OCI-LY1 (cell line): ENCODE results near the gene CHN2.

Experiments used
- H2AFZ ChIP-seq: fragments of 200-600 bp; sonication (generic), shearing (Covaris generic); 2 replicates; pipeline ENCODE4 v1.6.0; 2014; ENCODE audit warnings: antibody characterized with exemption, mild to moderate bottlenecking, low read length
- H3F3A ChIP-seq: fragments of 200-600 bp; sonication (generic), shearing (Covaris generic); 2 replicates; pipeline ENCODE4 v1.6.0; 2014; ENCODE audit warnings: mild to moderate bottlenecking, antibody characterized with exemption, low read length, moderate library complexity; ENCODE audit not compliant: insufficient read depth
- H3K27ac ChIP-seq: fragments of 200-600 bp; sonication (generic); 2 replicates; pipeline ENCODE4 v1.5.1; 2014; ENCODE audit warnings: low read length, mixed run types, mild to moderate bottlenecking, low read depth; ENCODE audit not compliant: poor library complexity, severe bottlenecking
- H3K27me3 ChIP-seq: fragments of 200-600 bp; sonication (generic); 2 replicates; pipeline ENCODE4 v1.6.0; 2014; ENCODE audit warnings: antibody characterized with exemption, mild to moderate bottlenecking, low read length, moderate library complexity; ENCODE audit not compliant: insufficient read depth
- H3K36me3 ChIP-seq: fragments of 200-600 bp; sonication (generic); 2 replicates; pipeline ENCODE4 v1.6.1; 2014; ENCODE audit warnings: mild to moderate bottlenecking, antibody characterized with exemption, low read length, moderate library complexity, mixed read lengths; ENCODE audit not compliant: insufficient read depth
- H3K4me1 ChIP-seq: fragments of 200-600 bp; sonication (generic); 2 replicates; pipeline ENCODE4 v1.5.1; 2014; ENCODE audit warnings: mild to moderate bottlenecking, low read length, moderate library complexity; ENCODE audit not compliant: insufficient read depth, severe bottlenecking
- H3K4me2 ChIP-seq: fragments of 200-600 bp; sonication (generic), shearing (Covaris generic); 2 replicates; pipeline ENCODE4 v1.6.1; 2014; ENCODE audit warnings: low read length
- H3K4me3 ChIP-seq: fragments of 200-600 bp; sonication (generic); 2 replicates; pipeline ENCODE4 v1.5.1; 2014; ENCODE audit warnings: low read length, low read depth, mild to moderate bottlenecking, mixed read lengths; ENCODE audit not compliant: poor library complexity, severe bottlenecking
- H3K79me2 ChIP-seq: fragments of 200-600 bp; shearing (Covaris generic); 2 replicates; pipeline ENCODE4 v1.6.1; 2016; ENCODE audit warnings: mixed run types, low read length, mixed read lengths; ENCODE audit not compliant: insufficient read depth
- H3K9ac ChIP-seq: fragments of 200-600 bp; sonication (generic), shearing (Covaris generic); 2 replicates; pipeline ENCODE4 v1.6.1; 2014; ENCODE audit warnings: mild to moderate bottlenecking, low read length, mixed read lengths
- H3K9me2 ChIP-seq: fragments of 200-600 bp; sonication (generic), shearing (Covaris generic); 2 replicates; pipeline ENCODE4 v1.6.1; 2014; ENCODE audit warnings: low read depth, mild to moderate bottlenecking, low read length, mixed read lengths
- H3K9me3 ChIP-seq: fragments of 200-600 bp; shearing (Covaris generic); 2 replicates; pipeline ENCODE4 v1.6.1; 2014; ENCODE audit warnings: low read length, mixed read lengths
- H4K20me1 ChIP-seq: fragments of 200-600 bp; sonication (generic), shearing (Covaris generic); 2 replicates; pipeline ENCODE4 v1.6.0; 2016; ENCODE audit warnings: mild to moderate bottlenecking, low read length; ENCODE audit not compliant: insufficient read depth
- EZH2 ChIP-seq: fragments of 200-600 bp; sonication (generic), shearing (Covaris generic); IDR thresholded peaks from 2 replicates; pipeline ENCODE4 v1.8.0; 2017; ENCODE audit warnings: borderline replicate concordance, mixed run types, mild to moderate bottlenecking, antibody characterized with exemption, low read length, moderate library complexity, mixed read lengths
- TF ChIP-seq, protein P1 (sequence below): fragments of 200-600 bp; sonication (generic), shearing (Covaris generic); IDR thresholded peaks from 2 replicates; pipeline ENCODE4 v1.5.1; 2017; ENCODE audit warnings: mild to moderate bottlenecking, antibody characterized with exemption, low read length, moderate library complexity, mixed read lengths

The CHN2 gene

DNA sequence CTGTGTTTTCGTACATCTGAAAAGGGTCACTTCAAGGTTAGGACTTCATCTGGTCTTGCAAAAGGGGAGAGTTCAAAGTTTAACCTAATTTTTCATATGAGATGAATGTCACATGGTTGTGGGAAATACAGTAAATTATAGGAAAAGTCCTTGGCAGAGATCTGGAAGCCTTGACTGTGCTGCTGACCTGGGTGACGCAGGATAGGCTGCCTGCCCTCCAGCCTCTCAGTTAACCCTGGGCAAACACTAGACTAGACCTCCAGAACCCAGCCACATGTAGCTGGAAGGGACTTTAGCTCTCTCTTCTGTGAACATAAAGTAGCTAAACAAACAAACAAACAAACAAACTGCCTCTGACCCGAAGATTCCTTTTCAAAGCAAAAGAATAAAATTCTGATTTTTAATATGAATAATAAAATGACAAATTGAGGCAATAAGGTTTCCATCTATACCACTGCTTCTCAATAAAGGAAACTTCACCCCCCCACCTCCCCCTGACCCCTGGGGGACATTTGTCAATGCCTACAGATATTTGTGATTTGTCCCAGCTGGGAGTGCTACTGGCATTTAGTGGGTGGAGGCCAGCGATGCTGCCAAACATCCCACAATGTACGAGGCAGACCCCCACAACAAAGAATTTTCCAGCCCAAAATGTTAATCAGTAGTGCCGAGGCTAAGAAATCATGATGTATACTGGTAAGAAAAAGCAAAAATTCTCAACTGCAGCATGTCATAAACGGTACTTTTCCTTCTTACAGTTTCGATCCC lies 293.8 kb downstream of the CHN2 start:
- Histone ChIP-seq H3K4me3 (no peak overlapping the region), H4K20me1 (no peaks in the 10 kb centered on the region), H3K4me2 (no peak overlapping the region), H3K79me2 (no peaks in the 10 kb centered on the region), H3K9me2 (no peaks in the 10 kb centered on the region), H3K27me3 (no peaks in the 10 kb centered on the region), H3K36me3 (no peaks in the 10 kb centered on the region), H3K27ac (no peak overlapping the region), H3K4me1 (no peaks in the 10 kb centered on the region), H3K9ac (no peak overlapping the region), H3F3A (no peaks in the 10 kb centered on the region), H3K9me3 (no peaks in the 10 kb centered on the region), H2AFZ (no peak overlapping the region)
- TF ChIP-seq EZH2 = no peak
- TF ChIP-seq, protein P1, sequence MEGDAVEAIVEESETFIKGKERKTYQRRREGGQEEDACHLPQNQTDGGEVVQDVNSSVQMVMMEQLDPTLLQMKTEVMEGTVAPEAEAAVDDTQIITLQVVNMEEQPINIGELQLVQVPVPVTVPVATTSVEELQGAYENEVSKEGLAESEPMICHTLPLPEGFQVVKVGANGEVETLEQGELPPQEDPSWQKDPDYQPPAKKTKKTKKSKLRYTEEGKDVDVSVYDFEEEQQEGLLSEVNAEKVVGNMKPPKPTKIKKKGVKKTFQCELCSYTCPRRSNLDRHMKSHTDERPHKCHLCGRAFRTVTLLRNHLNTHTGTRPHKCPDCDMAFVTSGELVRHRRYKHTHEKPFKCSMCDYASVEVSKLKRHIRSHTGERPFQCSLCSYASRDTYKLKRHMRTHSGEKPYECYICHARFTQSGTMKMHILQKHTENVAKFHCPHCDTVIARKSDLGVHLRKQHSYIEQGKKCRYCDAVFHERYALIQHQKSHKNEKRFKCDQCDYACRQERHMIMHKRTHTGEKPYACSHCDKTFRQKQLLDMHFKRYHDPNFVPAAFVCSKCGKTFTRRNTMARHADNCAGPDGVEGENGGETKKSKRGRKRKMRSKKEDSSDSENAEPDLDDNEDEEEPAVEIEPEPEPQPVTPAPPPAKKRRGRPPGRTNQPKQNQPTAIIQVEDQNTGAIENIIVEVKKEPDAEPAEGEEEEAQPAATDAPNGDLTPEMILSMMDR = no peak

DNA sequence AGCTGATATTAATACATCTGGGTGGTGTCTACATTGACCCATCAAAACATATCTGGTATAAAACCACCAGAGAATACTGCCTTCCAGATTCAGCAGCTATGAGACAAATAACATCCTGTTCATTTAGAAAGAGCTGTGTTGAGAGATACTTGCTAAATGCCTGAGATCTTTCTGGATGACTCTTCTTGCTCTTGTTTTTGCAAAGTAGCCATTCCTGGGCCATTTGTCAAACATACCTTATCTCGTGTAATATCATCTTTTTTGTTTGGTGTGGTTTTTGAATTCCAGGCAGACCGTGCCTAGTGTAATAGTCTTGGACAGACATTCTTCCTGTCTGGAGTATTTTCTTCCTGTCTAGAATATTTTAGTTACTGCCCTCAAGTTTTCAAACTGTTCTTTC lies 294.4 kb downstream of the CHN2 start:
- Histone ChIP-seq H3K4me2 (no peak overlapping the region), H2AFZ (no peak overlapping the region), H3K27me3 (no peaks in the 10 kb centered on the region), H3K27ac (no peak overlapping the region), H3K9me3 (no peaks in the 10 kb centered on the region), H4K20me1 (no peaks in the 10 kb centered on the region), H3F3A (no peaks in the 10 kb centered on the region), H3K9ac (no peak overlapping the region), H3K79me2 (no peaks in the 10 kb centered on the region), H3K4me3 (no peak overlapping the region), H3K9me2 (no peaks in the 10 kb centered on the region), H3K4me1 (no peaks in the 10 kb centered on the region), H3K36me3 (no peaks in the 10 kb centered on the region)
- no peak for TF ChIP-seq EZH2
- TF ChIP-seq, protein P1 = no peak

DNA sequence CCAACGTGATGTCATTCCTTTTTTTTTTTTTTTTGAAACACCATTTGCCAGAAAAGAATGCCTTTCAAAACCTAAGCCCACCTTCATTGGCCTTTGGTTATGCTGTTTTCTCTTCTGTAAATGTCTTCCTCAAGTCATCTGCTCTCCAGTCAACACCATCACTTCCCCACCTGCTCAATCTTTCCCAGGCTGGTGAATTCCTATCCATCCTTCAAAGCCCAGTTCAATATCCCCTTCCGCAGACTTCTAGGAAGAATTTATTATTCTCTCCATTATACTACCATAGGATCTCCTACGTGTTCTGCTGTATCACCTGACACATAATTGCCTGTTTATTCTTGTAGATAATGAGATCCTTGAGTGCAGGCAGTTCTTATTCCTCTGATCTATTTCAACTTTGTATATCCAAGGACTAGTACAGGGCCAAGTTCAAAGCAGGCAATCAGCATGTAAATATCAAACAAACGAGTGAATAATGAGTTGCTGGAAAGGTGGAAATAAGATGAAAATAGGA lies 295.6 kb downstream of the CHN2 start:
- H3K27ac ChIP-seq = no peak overlapping the region
- TF ChIP-seq EZH2 = no peak
- TF ChIP-seq, protein P1 = no peak
- no peaks in the 10 kb centered on the region for H3K36me3 ChIP-seq
- H3K9ac ChIP-seq = no peak overlapping the region
- H3K4me2 ChIP-seq = no peak overlapping the region
- H3K27me3 ChIP-seq = no peaks in the 10 kb centered on the region
- no peaks in the 10 kb centered on the region for H3K4me1 ChIP-seq
- H2AFZ ChIP-seq = no peak overlapping the region
- no peaks in the 10 kb centered on the region for H4K20me1 ChIP-seq
- no peaks in the 10 kb centered on the region for H3K9me3 ChIP-seq
- H3F3A ChIP-seq = no peaks in the 10 kb centered on the region
- no peak overlapping the region for H3K4me3 ChIP-seq
- no peaks in the 10 kb centered on the region for H3K9me2 ChIP-seq
- no peaks in the 10 kb centered on the region for H3K79me2 ChIP-seq
